B cell (primary cell): ENCODE measurements around the gene SLC35F2. TPM values are rescaled to one million over a fixed set of nuclear protein-coding genes. Genes with fewer than 3 reads are reported as not detected.

ENCODE experiments used
- ATAC-seq: fragments of 200-7000 bp; cut with Tn5 transposase; one replicate; pipeline ENCODE4 v1.10.0; 2021; ENCODE audit warnings: low read depth, mild to moderate bottlenecking, moderate number of reproducible peaks, moderate library complexity
- CTCF ChIA-PET: fragments of 350-600 bp; sonication (Branson Sonifier 250); formaldehyde crosslinking; loops from one replicate; lab custom pipeline; 2021; ENCODE audit warnings: antibody characterized with exemption, inconsistent platforms; lab: Charles Lee
- POLR2A ChIA-PET: fragments of 350-600 bp; sonication (Branson Sonifier 250); formaldehyde crosslinking; loops from one replicate; lab custom pipeline; 2021; ENCODE audit warnings: antibody characterized with exemption; lab: Charles Lee
- DNase-seq: peaks from one replicate; pipeline ENCODE4 v3.0.0; 2013
- H2AFZ ChIP-seq: 2 replicates; pipeline ENCODE4 v1.6.1; 2012; ENCODE audit warnings: mild to moderate bottlenecking, low read depth, low read length; ENCODE audit not compliant: insufficient read depth, poor library complexity, severe bottlenecking
- H3K27ac ChIP-seq, 2 donors: 1 replicate in 1 of 2; 2 replicates in 1 of 2; pipeline ENCODE4 v1.5.1; 2012 to 2013; ENCODE audit warnings: low read length in 2 of 2, mild to moderate bottlenecking in 2 of 2, moderate library complexity in 1 of 2
- H3K27me3 ChIP-seq, 4 experiments: fragments of 200-600 bp in 1 of 4; sonication (generic) in 1 of 4; replicated peaks in 1 of 4; 1 replicate in 2 of 4; 2 replicates in 2 of 4; pipeline versions ENCODE4 v1.6.1 to v1.7.0; 2013 to 2016; ENCODE audit warnings: low read length in 3 of 4, mild to moderate bottlenecking in 2 of 4, mixed read lengths in 1 of 4, moderate library complexity in 1 of 4; ENCODE audit not compliant: insufficient read depth in 4 of 4, control insufficient read depth in 3 of 4; ENCODE audit errors: control extremely low read depth in 1 of 4
- H3K36me3 ChIP-seq, 2 experiments: replicated peaks in 1 of 2; 1 replicate in 1 of 2; 2 replicates in 1 of 2; pipeline versions ENCODE4 v1.6.1 to v1.7.1; 2013; ENCODE audit warnings: low read length in 1 of 2; ENCODE audit not compliant: insufficient read depth in 2 of 2, control insufficient read depth in 1 of 2; ENCODE audit errors: control extremely low read depth in 1 of 2, extremely low read depth in 1 of 2
- H3K4me1 ChIP-seq, 2 donors: fragments of 200-600 bp in 1 of 2; sonication (generic) in 1 of 2; 1 replicate in 1 of 2; 2 replicates in 1 of 2; pipeline versions ENCODE4 v1.5.1 to v1.6.1; 2013 to 2017; ENCODE audit warnings: low read length in 2 of 2; ENCODE audit not compliant: control insufficient read depth in 2 of 2, insufficient read depth in 2 of 2
- H3K4me2 ChIP-seq: replicated peaks from 2 replicates; pipeline ENCODE3; 2012; ENCODE audit warnings: mild to moderate bottlenecking, low read depth, low read length; ENCODE audit not compliant: poor library complexity, severe bottlenecking
- H3K4me3 ChIP-seq, 5 experiments: fragments of 200-600 bp in 1 of 5; sonication (generic) in 1 of 5; 1 replicate in 3 of 5; 2 replicates in 2 of 5; pipeline versions ENCODE4 v1.5.1 to v1.7.0; 2011 to 2016; ENCODE audit warnings: low read length in 4 of 5, mild to moderate bottlenecking in 4 of 5, low read depth in 2 of 5, control low read depth in 1 of 5, moderate library complexity in 1 of 5; ENCODE audit not compliant: insufficient read depth in 1 of 5; ENCODE audit errors: control extremely low read depth in 1 of 5, extremely low read depth in 1 of 5
- H3K79me2 ChIP-seq: fragments of 200-600 bp; sonication (generic); one replicate; pipeline ENCODE4 v1.6.0; 2016; ENCODE audit warnings: low read length; ENCODE audit not compliant: control insufficient read depth, insufficient read depth
- H3K9ac ChIP-seq: fragments of 200-600 bp; sonication (generic); 2 replicates; pipeline ENCODE4 v1.6.1; 2017; ENCODE audit warnings: mild to moderate bottlenecking, low read length, moderate library complexity
- H3K9me3 ChIP-seq, 3 donors: one replicate each; pipeline versions ENCODE4 v1.6.1 to v1.7.1; 2013; ENCODE audit warnings: low read length in 2 of 3; ENCODE audit not compliant: control insufficient read depth in 2 of 3, insufficient read depth in 1 of 3; ENCODE audit errors: control extremely low read depth in 1 of 3
- H4K20me1 ChIP-seq: 2 replicates; pipeline ENCODE4 v1.6.0; 2012; ENCODE audit warnings: mild to moderate bottlenecking, low read length; ENCODE audit not compliant: insufficient read depth, control insufficient read depth, poor library complexity, severe bottlenecking
- H3K27ac Mint-ChIP-seq: one replicate; pipeline ENCODE4 v1.8.0; 2021; ENCODE audit warnings: mixed read lengths
- H3K27me3 Mint-ChIP-seq: one replicate; pipeline ENCODE4 v1.8.0; 2021; ENCODE audit warnings: mixed read lengths
- H3K4me1 Mint-ChIP-seq: one replicate; pipeline ENCODE4 v1.8.0; 2021; ENCODE audit warnings: mixed read lengths
- H3K4me3 Mint-ChIP-seq: one replicate; pipeline ENCODE4 v1.8.0; 2021; ENCODE audit warnings: mixed read lengths
- H3K9me3 Mint-ChIP-seq: one replicate; pipeline ENCODE4 v1.8.0; 2022; ENCODE audit warnings: mixed read lengths; ENCODE audit not compliant: insufficient read depth
- EZH2 ChIP-seq: IDR thresholded peaks from 2 replicates; pipeline ENCODE4 v1.6.1; 2012; ENCODE audit warnings: borderline replicate concordance, low read depth, mild to moderate bottlenecking, moderate library complexity, low read length; ENCODE audit not compliant: insufficient read depth, poor library complexity, severe bottlenecking
- WGBS: methylation state at CpG from one replicate; pipeline ENCODE4 v1.1.5; 2013; ENCODE audit warnings: missing lambda C conversion rate; ENCODE audit not compliant: insufficient coverage; 5-methylcytosine and 5-hydroxymethylcytosine counted together
- intact Hi-C: fragments of 100-400 bp; cut with micrococcal nuclease; formaldehyde crosslinking; loops from one replicate; pipeline ENCODE4 v1.10.0; 2022
- polyA plus RNA-seq: library from polyadenylated mRNA; depleted of rRNA; stranded (reverse); fragments of >200 nt; gene quantifications from 2 replicates; pipeline ENCODE4 v1.2.3, GENCODE V29; 2012
- total RNA-seq, 2 donors: library from RNA; stranded (reverse); fragments of 120-200 nt in 1 of 2; gene quantifications; 1 replicate in 1 of 2; 2 replicates in 1 of 2; pipeline versions ENCODE4 v1.2.3 to v1.2.4, GENCODE V29; 2013 to 2022
- TF ChIP-seq, protein P1 (sequence below): fragments of 200-600 bp; IDR thresholded peaks from one replicate; pipeline ENCODE4 v1.8.0; 2022; ENCODE audit warnings: antibody characterized with exemption, mild to moderate bottlenecking

The SLC35F2 gene
- total and polyA plus RNA-seq, 2 donors (not counting 1 experiment from before 2014, with no cell fraction given) = 10.9 TPM

DNA sequence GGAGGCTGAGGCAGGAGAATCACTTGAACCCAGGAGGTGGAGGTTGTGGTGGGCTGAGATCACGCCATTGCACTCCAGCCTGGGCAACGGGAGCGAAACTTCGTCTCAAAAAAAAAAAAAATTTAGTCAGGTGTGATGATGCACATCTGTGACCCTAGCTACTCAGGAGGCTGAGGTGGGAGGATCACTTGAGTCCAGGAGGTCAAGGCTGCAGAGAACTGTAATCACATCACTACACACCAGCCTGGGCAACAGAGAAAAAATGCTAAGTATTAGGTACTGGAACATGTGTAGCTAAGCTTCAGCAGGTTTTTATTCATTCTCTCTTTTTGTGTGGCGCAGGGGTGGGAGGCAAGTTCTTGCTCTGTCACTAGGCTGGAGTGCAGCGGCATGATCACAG lies 82.5 kb downstream of the SLC35F2 start:
- no peak overlapping the region for H3K4me3 ChIP-seq
- no peak overlapping the region for H3K9ac ChIP-seq
- H3K27ac Mint-ChIP-seq = no peak overlapping the region
- H4K20me1 ChIP-seq = no peaks in the 10 kb centered on the region
- H2AFZ ChIP-seq = no peak overlapping the region
- DNase-seq (no peak), ATAC-seq (no peak)
- H3K4me2 ChIP-seq = no peak overlapping the region
- no peak overlapping the region for H3K27ac ChIP-seq
- TF ChIP-seq, protein P1, sequence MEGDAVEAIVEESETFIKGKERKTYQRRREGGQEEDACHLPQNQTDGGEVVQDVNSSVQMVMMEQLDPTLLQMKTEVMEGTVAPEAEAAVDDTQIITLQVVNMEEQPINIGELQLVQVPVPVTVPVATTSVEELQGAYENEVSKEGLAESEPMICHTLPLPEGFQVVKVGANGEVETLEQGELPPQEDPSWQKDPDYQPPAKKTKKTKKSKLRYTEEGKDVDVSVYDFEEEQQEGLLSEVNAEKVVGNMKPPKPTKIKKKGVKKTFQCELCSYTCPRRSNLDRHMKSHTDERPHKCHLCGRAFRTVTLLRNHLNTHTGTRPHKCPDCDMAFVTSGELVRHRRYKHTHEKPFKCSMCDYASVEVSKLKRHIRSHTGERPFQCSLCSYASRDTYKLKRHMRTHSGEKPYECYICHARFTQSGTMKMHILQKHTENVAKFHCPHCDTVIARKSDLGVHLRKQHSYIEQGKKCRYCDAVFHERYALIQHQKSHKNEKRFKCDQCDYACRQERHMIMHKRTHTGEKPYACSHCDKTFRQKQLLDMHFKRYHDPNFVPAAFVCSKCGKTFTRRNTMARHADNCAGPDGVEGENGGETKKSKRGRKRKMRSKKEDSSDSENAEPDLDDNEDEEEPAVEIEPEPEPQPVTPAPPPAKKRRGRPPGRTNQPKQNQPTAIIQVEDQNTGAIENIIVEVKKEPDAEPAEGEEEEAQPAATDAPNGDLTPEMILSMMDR = no peak
- TF ChIP-seq EZH2 = no peak
- WGBS = no CpG with 5 or more reads among the region's 6 CpGs
- intact Hi-C loops = no loop called here
- H3K27me3 Mint-ChIP-seq = peaks cover 6% of the 10 kb centered on the region
- no peaks in the 10 kb centered on the region for H3K79me2 ChIP-seq
- no peaks in the 10 kb centered on the region for H3K4me1 ChIP-seq
- ChIA-PET POLR2A (no interaction called here), CTCF (no interaction called here)
- no peak overlapping the region for H3K4me3 Mint-ChIP-seq
- no peaks in the 10 kb centered on the region for H3K9me3 Mint-ChIP-seq
- H3K4me1 Mint-ChIP-seq = peaks cover 6% of the 10 kb centered on the region
- H3K36me3 ChIP-seq = no peaks in the 10 kb centered on the region
- no peaks in the 10 kb centered on the region for H3K27me3 ChIP-seq
- H3K9me3 ChIP-seq = no peaks in the 10 kb centered on the region

DNA sequence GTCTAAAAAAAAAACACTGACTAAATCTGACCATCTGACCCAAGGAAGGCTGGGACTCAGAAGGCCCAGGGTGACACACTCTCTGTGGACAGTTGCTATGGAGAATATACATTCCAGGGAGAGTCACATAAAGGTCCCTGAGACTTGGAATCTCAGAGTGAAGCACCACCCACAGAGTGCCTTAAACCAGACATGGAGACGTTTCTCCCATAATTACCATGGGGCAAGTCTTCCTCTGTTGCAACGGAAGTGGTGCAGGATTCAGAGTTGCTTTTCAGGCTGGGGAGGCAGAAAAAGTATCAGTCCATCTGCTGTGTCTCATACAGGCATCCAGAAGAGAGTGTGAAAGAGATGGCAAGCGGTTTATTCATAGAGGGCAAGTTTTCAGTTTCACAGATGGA lies 88.0 kb downstream of the SLC35F2 start:
- H3K27ac ChIP-seq = no peak overlapping the region

More for the DNA sequence above, 88.0 kb downstream of the SLC35F2 start:
- Mint-ChIP-seq H3K4me3 (no peak overlapping the region), H3K9me3 (no peaks in the 10 kb centered on the region), H3K27ac (no peak overlapping the region), H3K27me3 (peaks cover 25% of the 10 kb centered on the region), H3K4me1 (no peaks in the 10 kb centered on the region)
- Histone ChIP-seq H3K36me3 (no peaks in the 10 kb centered on the region), H3K9ac (no peak overlapping the region), H3K4me2 (no peak overlapping the region), H4K20me1 (no peaks in the 10 kb centered on the region), H3K27me3 (no peaks in the 10 kb centered on the region), H3K79me2 (no peaks in the 10 kb centered on the region), H3K4me1 (no peaks in the 10 kb centered on the region), H3K4me3 (no peak overlapping the region), H3K9me3 (no peaks in the 10 kb centered on the region), H2AFZ (no peak overlapping the region)
- intact Hi-C loops = no loop called here
- DNase-seq (no peak), ATAC-seq (no peak)
- POLR2A ChIA-PET = no interaction called here
- 100% methylated on average over 1 of the region's 3 CpGs for WGBS
- TF ChIP-seq, protein P1 = no peak
- TF ChIP-seq EZH2 = no peak
- CTCF ChIA-PET = interaction anchor here (1.1 to 2.4 kb wide), 8 partner anchors 81 to 224 kb away, joined by 3 to 26 read pairs (median 5); partner anchors contain the start of gene ALKBH8
